T-helper 22 cell (primary cell): Measurements from ENCODE around the gene C2orf42.
"Not testable (repeated sequence)": the region's sequence is repeated elsewhere in the genome, so short reads cannot be mapped to it uniquely, and the experiment has no call there.

ENCODE experiments used
- DNase-seq: peaks from one replicate; pipeline ENCODE4 v3.0.0-alpha.2; 2020; ENCODE audit warnings: low read depth

C2orf42 gene

DNA sequence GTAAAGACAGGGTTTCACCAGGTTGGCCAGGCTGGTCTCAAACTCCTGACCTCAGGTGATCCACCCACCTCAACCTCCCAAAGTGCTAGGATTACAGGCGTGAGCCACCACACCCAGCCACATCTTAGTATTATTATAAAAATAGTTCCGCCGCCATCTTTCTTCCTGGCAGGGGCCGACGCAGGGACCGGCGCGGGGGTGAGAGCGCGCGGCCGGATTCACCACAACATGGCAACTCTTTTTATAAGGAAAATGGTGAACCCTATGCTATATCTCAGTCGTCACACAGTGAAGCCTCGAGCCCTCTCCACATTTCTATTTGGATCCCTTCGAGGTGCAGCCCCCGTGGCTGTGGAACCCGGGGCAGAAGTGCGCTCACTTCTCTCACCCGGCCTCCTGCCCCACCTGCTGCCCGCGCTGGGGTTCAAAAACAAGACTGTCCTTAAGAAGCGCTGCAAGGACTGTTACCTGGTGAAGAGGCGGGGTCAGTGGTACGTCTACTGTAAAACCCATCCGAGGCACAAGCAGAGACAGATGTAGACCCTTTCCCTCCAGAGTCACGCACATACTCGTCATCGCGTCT lies 88.4 kb downstream of the C2orf42 start:
- DNase-seq, result not testable (repeated sequence)

DNA sequence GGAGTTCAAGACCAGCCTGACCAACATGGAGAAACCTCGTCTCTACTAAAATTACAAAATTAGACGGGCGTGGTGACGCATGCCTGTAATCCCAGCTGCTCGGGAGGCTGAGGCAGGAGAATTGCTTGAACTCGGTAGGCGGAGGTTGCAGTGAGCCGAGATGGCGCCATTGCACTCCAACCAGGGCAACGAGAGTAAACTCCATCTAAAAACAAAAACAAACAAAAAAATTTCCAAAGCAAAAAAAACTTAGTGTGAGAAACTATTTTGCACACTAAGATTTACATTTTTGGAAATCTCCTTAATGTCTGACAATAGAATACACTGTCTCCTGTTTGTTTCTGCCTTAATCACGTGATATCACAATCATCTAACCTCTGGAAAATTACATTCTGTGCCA lies 89.1 kb downstream of the C2orf42 start:
- not testable (repeated sequence) for DNase-seq

DNA sequence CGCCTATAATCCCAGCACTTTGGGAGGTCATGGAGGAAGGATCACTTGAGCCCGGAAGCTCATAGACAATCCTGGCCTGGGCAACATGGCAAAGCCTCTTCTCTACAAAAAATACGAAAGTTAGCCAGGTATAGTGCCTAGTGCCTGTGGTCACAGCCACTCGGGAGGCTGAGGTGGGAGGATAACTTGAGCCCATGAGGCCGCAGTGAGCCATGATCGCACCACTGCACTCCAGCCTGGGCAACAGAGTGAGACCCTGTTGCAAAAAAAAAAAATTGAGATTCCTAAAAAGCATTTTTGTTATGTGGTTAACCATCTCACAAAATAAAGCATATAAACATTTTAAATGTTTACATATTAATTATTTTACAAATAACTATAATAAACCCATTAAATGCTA lies 89.6 kb downstream of the C2orf42 start:
- no peak for DNase-seq
